Smooth muscle cell (in vitro differentiated cells): Measurements from ENCODE around the gene CKMT2. TPM values are rescaled to one million over a fixed set of nuclear protein-coding genes. Genes with fewer than 3 reads are reported as not detected.

Experiments used
- DNase-seq: peaks from one replicate; lab custom pipeline; 2025; ENCODE audit not compliant: unreplicated experiment; lab: John Stamatoyannopoulos, UW
- H2AFZ ChIP-seq: fragments of 200-600 bp; sonication (generic); 2 replicates; pipeline ENCODE4 v1.6.0; 2016; ENCODE audit warnings: antibody characterized with exemption, low read depth, mild to moderate bottlenecking
- H3F3A ChIP-seq: fragments of 200-600 bp; sonication (generic); 2 replicates; pipeline ENCODE4 v1.6.0; 2017; ENCODE audit warnings: antibody characterized with exemption, low read depth
- H3K27ac ChIP-seq: fragments of 200-600 bp; sonication (generic); 2 replicates; pipeline ENCODE4 v1.5.1; 2016; ENCODE audit warnings: low read depth, mild to moderate bottlenecking
- H3K27me3 ChIP-seq: fragments of 200-600 bp; sonication (generic); 2 replicates; pipeline ENCODE4 v1.6.1; 2016; ENCODE audit warnings: low read depth, mild to moderate bottlenecking
- H3K36me3 ChIP-seq: fragments of 200-600 bp; sonication (generic); 2 replicates; pipeline ENCODE4 v1.5.1; 2016; ENCODE audit warnings: low read depth
- H3K4me1 ChIP-seq: fragments of 200-600 bp; sonication (generic); 2 replicates; pipeline ENCODE4 v1.5.1; 2016; ENCODE audit warnings: low read depth
- H3K4me2 ChIP-seq: fragments of 200-600 bp; sonication (generic); 2 replicates; pipeline ENCODE4 v1.6.0; 2016; ENCODE audit warnings: mild to moderate bottlenecking
- H3K4me3 ChIP-seq: fragments of 200-600 bp; sonication (generic); 2 replicates; pipeline ENCODE4 v1.5.1; 2016; ENCODE audit warnings: mild to moderate bottlenecking
- H3K79me2 ChIP-seq: fragments of 200-600 bp; sonication (generic); 2 replicates; pipeline ENCODE4 v1.6.0; 2016; ENCODE audit warnings: low read depth, mild to moderate bottlenecking
- H3K9ac ChIP-seq: fragments of 200-600 bp; sonication (generic); 2 replicates; pipeline ENCODE4 v1.6.0; 2016; ENCODE audit warnings: low read depth
- H3K9me3 ChIP-seq: fragments of 200-600 bp; sonication (generic); replicated peaks from 2 replicates; pipeline ENCODE4 v1.5.1; 2016; ENCODE audit warnings: low read depth
- H4K20me1 ChIP-seq: fragments of 200-600 bp; sonication (generic); 2 replicates; pipeline ENCODE4 v1.6.0; 2016; ENCODE audit warnings: low read depth
- CTCF ChIP-seq: fragments of 200-600 bp; sonication (generic); IDR thresholded peaks from 2 replicates; pipeline ENCODE4 v1.5.1; 2017; ENCODE audit warnings: borderline replicate concordance, mild to moderate bottlenecking, antibody characterized with exemption; ENCODE audit not compliant: insufficient read depth, poor library complexity, severe bottlenecking
- WGBS: methylation state at CpG from one replicate; pipeline ENCODE4 v1.1.7; 2016; ENCODE audit warnings: low lambda C conversion rate; 5-methylcytosine and 5-hydroxymethylcytosine counted together
- polyA plus RNA-seq: library from polyadenylated mRNA; unstranded; fragments of >200 nt; fragmentation: Nextera tagmentation; extraction: Ambion mirVana; gene quantifications from 2 replicates; pipeline ENCODE4 v1.2.1, GENCODE V29; 2016
- total RNA-seq: library from RNA; depleted of rRNA; stranded (reverse); fragments of >200 nt; gene quantifications from 2 replicates; pipeline ENCODE4 v1.2.3, GENCODE V29; 2014

Gene CKMT2
- total and polyA plus RNA-seq, 2 experiments from 2014 or later: 1.5 TPM; not detected in 1

- 78% methylated on average over 8 of the region's 8 CpGs for whole genome bisulfite sequencing
- Histone ChIP-seq H4K20me1 (no peaks in the 10 kb centered on the region), H2AFZ (no peak overlapping the region), H3K79me2 (no peaks in the 10 kb centered on the region), H3K9ac (no peak overlapping the region), H3K27me3 (no peaks in the 10 kb centered on the region), H3K4me2 (no peak overlapping the region), H3K4me3 (no peak overlapping the region), H3K27ac (no peak overlapping the region), H3F3A (no peaks in the 10 kb centered on the region), H3K9me3 (no peaks in the 10 kb centered on the region), H3K4me1 (peaks cover 4% of the 10 kb centered on the region), H3K36me3 (no peaks in the 10 kb centered on the region)
- TF ChIP-seq CTCF: no peak
- DNase-seq: no peak
Observed at GRCh38 chr5:81241961-81242648, 9.0 kb downstream of the CKMT2 start.

GRCh38 chr5:81242906-81243436 is 9.8 kb downstream of the CKMT2 start:
- Histone ChIP-seq H3K79me2 (no peaks in the 10 kb centered on the region), H3K4me3 (no peak overlapping the region), H3K9ac (no peak overlapping the region), H3K27ac (no peak overlapping the region), H4K20me1 (no peaks in the 10 kb centered on the region), H2AFZ (no peak overlapping the region), H3K4me1 (peaks cover 13% of the 10 kb centered on the region), H3K9me3 (no peaks in the 10 kb centered on the region), H3K4me2 (no peak overlapping the region), H3K27me3 (no peaks in the 10 kb centered on the region), H3K36me3 (no peaks in the 10 kb centered on the region), H3F3A (no peaks in the 10 kb centered on the region)
- DNase-seq: no peak
- WGBS: 90% methylated on average over 4 of the region's 4 CpGs
- no peak for TF ChIP-seq CTCF

DNA sequence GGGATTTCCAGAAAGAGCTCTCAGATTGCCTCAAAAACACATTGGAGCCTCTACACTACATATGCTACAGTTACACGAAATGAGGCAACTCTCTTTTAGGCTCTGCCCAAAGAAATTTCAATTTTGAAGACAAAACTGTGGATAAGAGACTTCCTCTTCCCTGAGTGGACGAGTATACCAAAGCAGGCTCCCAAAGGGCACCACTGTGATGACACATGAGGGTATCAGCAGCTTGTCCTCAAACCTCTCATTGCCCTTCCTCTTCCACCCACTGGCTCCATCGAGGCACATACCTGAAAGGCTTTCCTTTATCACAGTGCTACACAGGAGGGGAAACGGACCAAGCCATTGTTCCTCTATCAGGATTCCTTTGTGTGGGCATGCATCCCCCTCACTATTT is 11.3 kb downstream of the CKMT2 start:
- no peaks in the 10 kb centered on the region for H4K20me1 ChIP-seq

More for the DNA sequence above, 11.3 kb downstream of the CKMT2 start:
- H3K4me1 ChIP-seq: peaks cover 24% of the 10 kb centered on the region
- H3K4me3 ChIP-seq: no peak overlapping the region
- TF ChIP-seq CTCF: no peak
- H3K36me3 ChIP-seq: no peaks in the 10 kb centered on the region
- no peak overlapping the region for H3K27ac ChIP-seq
- no peaks in the 10 kb centered on the region for H3K27me3 ChIP-seq
- H3K79me2 ChIP-seq: no peaks in the 10 kb centered on the region
- no peak overlapping the region for H3K4me2 ChIP-seq
- no peaks in the 10 kb centered on the region for H3K9me3 ChIP-seq
- no peak for DNase-seq
- H3F3A ChIP-seq: no peaks in the 10 kb centered on the region
- no peak overlapping the region for H2AFZ ChIP-seq
- WGBS: 96% methylated on average over 4 of the region's 4 CpGs
- no peak overlapping the region for H3K9ac ChIP-seq
